Measurements from ENCODE around the gene ASAP3. TPM values are rescaled to one million over a fixed set of nuclear protein-coding genes. Genes with fewer than 3 reads are reported as not detected.
A peak's percentile ranks its signal among the peaks of the same experiment; 100 is the strongest.

Gene ASAP3
- total and polyA plus RNA-seq, 12 donors, result 22.4 to 122 (median 77.3) TPM

- TF ChIP-seq POLR2A (IDR thresholded peaks at IDR 0.05) (no peak), CTCF (IDR thresholded peaks at IDR 0.05) (no peak)
- Histone ChIP-seq H3K27ac (peak overlapping the region in 2 of 5 donors; percentile 40 to 71), H3K9me3 (replicated peaks in 1 of 3) (no peaks in the 10 kb centered on the region), H3K4me3 (no peak overlapping the region), H3K36me3 (replicated peaks in 1 of 2) (no peaks in the 10 kb centered on the region), H3K4me1 (replicated peaks in 1 of 2) (peaks cover 0 to 29% of the 10 kb centered on the region in 2 donors), H3K27me3 (no peaks in the 10 kb centered on the region)
- WGBS, 4 donors, result 56 to 70% (median 68%) methylated on average over 9 to 12 of the region's 12 CpGs
- intact Hi-C loops (cut with DNase I), result loop anchor here (5.0 kb wide), 1 partner anchor 43 kb away; no protein-coding TSS in a partner anchor
- no peak for DNase-seq
Observed at GRCh38 chr1:23470282-23471070, 13.5 kb downstream of the ASAP3 start.

- H3K4me1 ChIP-seq (replicated peaks in 1 of 2), result peaks cover 0 to 21% of the 10 kb centered on the region in 2 donors
- TF ChIP-seq CTCF (IDR thresholded peaks at IDR 0.05) (no peak), POLR2A (IDR thresholded peaks at IDR 0.05) (no peak)
- peak overlapping the region in 1 of 5 donors; percentile 71 for H3K27ac ChIP-seq
- H3K4me3 ChIP-seq, result no peak overlapping the region
- H3K9me3 ChIP-seq (replicated peaks in 1 of 3), result no peaks in the 10 kb centered on the region
- DNase-seq, result no peak
- no peaks in the 10 kb centered on the region for H3K36me3 ChIP-seq (replicated peaks in 1 of 2)
- no peaks in the 10 kb centered on the region for H3K27me3 ChIP-seq
- intact Hi-C loops (cut with DNase I), result no loop called here
- WGBS, 4 donors, result 36 to 60% (median 55%) methylated on average over 5 of the region's 5 CpGs
Observed at GRCh38 chr1:23469372-23469982, 14.5 kb downstream of the ASAP3 start.

GRCh38 chr1:23466423-23466989 is 17.5 kb downstream of the ASAP3 start:
- Histone ChIP-seq H3K9me3 (replicated peaks in 1 of 3) (no peaks in the 10 kb centered on the region), H3K27me3 (no peaks in the 10 kb centered on the region), H3K36me3 (replicated peaks in 1 of 2) (no peaks in the 10 kb centered on the region), H3K4me3 (no peak overlapping the region), H3K27ac (no peak overlapping the region), H3K4me1 (replicated peaks in 1 of 2) (peaks cover 0 to 13% of the 10 kb centered on the region in 2 donors)
- no peak for TF ChIP-seq POLR2A (IDR thresholded peaks at IDR 0.05)
- TF ChIP-seq CTCF (IDR thresholded peaks at IDR 0.05), result no peak
- WGBS, 4 donors, result 98 to 100% (median 98%) methylated on average over 3 of the region's 3 CpGs
- intact Hi-C loops (cut with DNase I), result no loop called here
- DNase-seq, result no peak

- Histone ChIP-seq H3K36me3 (replicated peaks in 1 of 2) (no peaks in the 10 kb centered on the region), H3K4me1 (replicated peaks in 1 of 2) (no peaks in the 10 kb centered on the region), H3K4me3 (no peak overlapping the region), H3K27ac (no peak overlapping the region), H3K9me3 (replicated peaks in 1 of 3) (no peaks in the 10 kb centered on the region), H3K27me3 (no peaks in the 10 kb centered on the region)
- WGBS, 4 donors, result 83 to 87% (median 84%) methylated on average over 3 of the region's 3 CpGs
- intact Hi-C loops (cut with DNase I), result no loop called here
- no peak for TF ChIP-seq POLR2A (IDR thresholded peaks at IDR 0.05)
- no peak for TF ChIP-seq CTCF (IDR thresholded peaks at IDR 0.05)
- DNase-seq, result no peak
Observed at GRCh38 chr1:23463286-23463685, 20.7 kb downstream of the ASAP3 start.

Data from adrenal gland (tissue), 12 donors.